Gastroesophageal sphincter (tissue), 3 donors: ENCODE measurements around the gene NAA20.

Experiments
- CTCF ChIP-seq, 4 experiments: fragments of 200-600 bp in 2 of 4; fragments of 450-650 bp in 2 of 4; sonication (generic) in 1 of 4; IDR thresholded peaks; one replicate each; pipeline ENCODE4 v1.5.1; 2017 to 2019; ENCODE audit warnings: antibody characterized with exemption in 4 of 4, mild to moderate bottlenecking in 2 of 4, moderate library complexity in 2 of 4
- EP300 ChIP-seq: sonication (generic); formaldehyde crosslinking; IDR thresholded peaks from one replicate; pipeline ENCODE4 v1.6.1; 2017; ENCODE audit warnings: antibody characterized with exemption, mild to moderate bottlenecking
- POLR2A ChIP-seq, 2 donors: fragments of 450-650 bp; IDR thresholded peaks; one replicate each; pipeline ENCODE4 v1.6.1; 2017; ENCODE audit warnings: antibody characterized with exemption in 2 of 2, mild to moderate bottlenecking in 2 of 2, moderate library complexity in 1 of 2
- POLR2AphosphoS5 ChIP-seq: sonication (generic); formaldehyde crosslinking; IDR thresholded peaks from one replicate; pipeline ENCODE4 v1.6.1; 2017; ENCODE audit warnings: antibody characterized with exemption

GRCh38 chr20:19986419-19986818, 30.7 kb upstream of the NAA20 start:
- TF ChIP-seq CTCF (IDR thresholded peaks at IDR 0.05), result no peak
- no peak for TF ChIP-seq POLR2A (IDR thresholded peaks at IDR 0.05)
- no peak for TF ChIP-seq POLR2AphosphoS5
- TF ChIP-seq EP300, result no peak
